Suprapubic skin (tissue), 4 donors: Measurements from ENCODE around the gene HDAC1. TPM values are rescaled to one million over a fixed set of nuclear protein-coding genes. Genes with fewer than 3 reads are reported as not detected.

ENCODE experiments used
- DNase-seq, 2 donors: peaks; one replicate each; pipeline ENCODE4 v3.0.0-alpha.2; 2019; ENCODE audit warnings: low spot score in 2 of 2
- H3K27ac ChIP-seq: fragments of 200-600 bp; sonication (generic); one replicate; pipeline ENCODE4 v1.5.1; 2019
- H3K27me3 ChIP-seq: fragments of 200-600 bp; sonication (generic); one replicate; pipeline ENCODE4 v1.5.1; 2019
- H3K36me3 ChIP-seq: fragments of 200-600 bp; sonication (generic); one replicate; pipeline ENCODE4 v1.5.1; 2019
- H3K4me1 ChIP-seq: fragments of 200-600 bp; sonication (generic); one replicate; pipeline ENCODE4 v1.5.1; 2019
- H3K4me3 ChIP-seq: fragments of 200-600 bp; sonication (generic); one replicate; pipeline ENCODE4 v1.5.1; 2019; ENCODE audit warnings: mild to moderate bottlenecking
- H3K9me3 ChIP-seq: fragments of 200-600 bp; sonication (generic); one replicate; pipeline ENCODE4 v1.5.1; 2019
- EP300 ChIP-seq: sonication (generic); formaldehyde crosslinking; IDR thresholded peaks from one replicate; pipeline ENCODE4 v1.6.1; 2017; ENCODE audit warnings: antibody characterized with exemption
- POLR2A ChIP-seq, 2 donors: fragments of 450-650 bp; IDR thresholded peaks; one replicate each; pipeline ENCODE4 v1.6.1; 2017; ENCODE audit warnings: antibody characterized with exemption in 2 of 2, mild to moderate bottlenecking in 2 of 2, moderate library complexity in 2 of 2
- POLR2AphosphoS5 ChIP-seq, 3 donors: sonication (generic); formaldehyde crosslinking; IDR thresholded peaks; one replicate each; pipeline ENCODE4 v1.6.1; 2017; ENCODE audit warnings: antibody characterized with exemption in 3 of 3
- WGBS: methylation state at CpG from one replicate; pipeline ENCODE4 v1.1.5; 2018; 5-methylcytosine and 5-hydroxymethylcytosine counted together
- total RNA-seq, 4 donors: library from RNA; depleted of rRNA; stranded (reverse); fragments of >200 nt; gene quantifications; one replicate each; pipeline ENCODE4 v1.1.0, GENCODE V29; 2016
- TF ChIP-seq, protein P1 (sequence below), 2 donors: fragments of 200-600 bp in 1 of 2; fragments of 450-650 bp in 1 of 2; sonication (generic) in 1 of 2; IDR thresholded peaks; one replicate each; pipeline ENCODE4 v1.5.1; 2016 to 2019; ENCODE audit warnings: antibody characterized with exemption in 2 of 2, mild to moderate bottlenecking in 1 of 2, moderate library complexity in 1 of 2

The HDAC1 gene
- total RNA-seq, 4 donors from 2014 or later = 34.4 to 52.9 (median 40.2) TPM

DNA sequence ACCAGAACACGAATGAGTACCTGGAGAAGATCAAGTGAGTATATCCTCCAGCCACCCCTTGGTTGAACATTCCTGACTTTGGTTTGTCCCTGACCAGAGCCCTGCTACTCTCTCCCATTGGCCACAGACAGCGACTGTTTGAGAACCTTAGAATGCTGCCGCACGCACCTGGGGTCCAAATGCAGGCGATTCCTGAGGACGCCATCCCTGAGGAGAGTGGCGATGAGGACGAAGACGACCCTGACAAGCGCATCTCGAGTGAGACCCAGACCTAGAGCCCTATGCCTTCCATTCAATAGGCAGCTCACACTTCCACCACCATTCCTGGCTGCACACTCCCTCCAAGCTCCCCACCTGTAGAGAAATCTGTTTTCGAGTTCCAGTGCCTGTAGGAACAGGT, 39.7 kb downstream of the HDAC1 start:
- peaks cover 59% of the 10 kb centered on the region for H3K36me3 ChIP-seq
- TF ChIP-seq, protein P1, sequence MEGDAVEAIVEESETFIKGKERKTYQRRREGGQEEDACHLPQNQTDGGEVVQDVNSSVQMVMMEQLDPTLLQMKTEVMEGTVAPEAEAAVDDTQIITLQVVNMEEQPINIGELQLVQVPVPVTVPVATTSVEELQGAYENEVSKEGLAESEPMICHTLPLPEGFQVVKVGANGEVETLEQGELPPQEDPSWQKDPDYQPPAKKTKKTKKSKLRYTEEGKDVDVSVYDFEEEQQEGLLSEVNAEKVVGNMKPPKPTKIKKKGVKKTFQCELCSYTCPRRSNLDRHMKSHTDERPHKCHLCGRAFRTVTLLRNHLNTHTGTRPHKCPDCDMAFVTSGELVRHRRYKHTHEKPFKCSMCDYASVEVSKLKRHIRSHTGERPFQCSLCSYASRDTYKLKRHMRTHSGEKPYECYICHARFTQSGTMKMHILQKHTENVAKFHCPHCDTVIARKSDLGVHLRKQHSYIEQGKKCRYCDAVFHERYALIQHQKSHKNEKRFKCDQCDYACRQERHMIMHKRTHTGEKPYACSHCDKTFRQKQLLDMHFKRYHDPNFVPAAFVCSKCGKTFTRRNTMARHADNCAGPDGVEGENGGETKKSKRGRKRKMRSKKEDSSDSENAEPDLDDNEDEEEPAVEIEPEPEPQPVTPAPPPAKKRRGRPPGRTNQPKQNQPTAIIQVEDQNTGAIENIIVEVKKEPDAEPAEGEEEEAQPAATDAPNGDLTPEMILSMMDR (IDR thresholded peaks at IDR 0.05) = no peak
- TF ChIP-seq POLR2AphosphoS5 (IDR thresholded peaks at IDR 0.05) (no peak), EP300 (no peak), POLR2A (IDR thresholded peaks at IDR 0.05) (no peak)
- peak overlapping the region; percentile 60 for H3K27ac ChIP-seq
- no peak overlapping the region for H3K4me3 ChIP-seq
- H3K4me1 ChIP-seq = peaks cover 51% of the 10 kb centered on the region
- DNase-seq = no peak
- H3K9me3 ChIP-seq = no peaks in the 10 kb centered on the region
- no peaks in the 10 kb centered on the region for H3K27me3 ChIP-seq
- WGBS = 90% methylated on average over 12 of the region's 12 CpGs

DNA sequence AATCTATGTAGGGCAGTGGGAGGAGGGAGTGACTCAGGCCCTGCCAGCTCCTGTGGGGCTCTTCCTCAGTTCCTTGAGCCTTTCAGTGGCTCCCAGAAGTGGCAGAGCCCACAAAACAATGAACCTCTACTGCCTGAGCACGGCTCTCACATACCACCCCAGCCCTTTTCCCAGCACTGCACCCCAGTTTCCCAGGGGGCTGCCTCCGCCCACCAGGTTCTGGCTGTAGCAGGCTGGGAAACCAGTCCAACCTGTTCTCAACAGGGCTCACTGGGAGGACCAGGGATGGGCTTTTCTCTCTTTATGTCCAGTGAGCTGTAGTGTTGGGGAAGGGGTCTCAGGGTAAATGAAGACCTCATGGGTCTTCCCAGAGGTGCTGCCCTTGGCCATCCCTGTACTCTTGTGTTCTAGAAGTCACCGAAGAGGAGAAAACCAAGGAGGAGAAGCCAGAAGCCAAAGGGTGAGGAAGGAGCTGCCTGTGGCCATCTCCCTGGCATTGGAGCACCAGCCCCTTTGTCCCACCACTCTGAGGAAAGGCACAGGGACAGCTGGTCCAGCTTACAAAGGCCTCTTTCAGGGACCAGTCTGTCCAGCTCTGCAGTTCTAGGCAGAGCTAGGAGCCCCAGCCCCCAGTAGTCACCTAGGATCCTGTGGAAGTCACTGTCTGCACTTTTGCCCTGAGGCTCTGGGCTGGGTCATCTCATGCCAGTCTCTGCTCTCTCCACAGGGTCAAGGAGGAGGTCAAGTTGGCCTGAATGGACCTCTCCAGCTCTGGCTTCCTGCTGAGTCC, 40.6 kb downstream of the HDAC1 start:
- no peak overlapping the region for H3K4me3 ChIP-seq
- peak overlapping the region; percentile 60 for H3K27ac ChIP-seq

DNA sequence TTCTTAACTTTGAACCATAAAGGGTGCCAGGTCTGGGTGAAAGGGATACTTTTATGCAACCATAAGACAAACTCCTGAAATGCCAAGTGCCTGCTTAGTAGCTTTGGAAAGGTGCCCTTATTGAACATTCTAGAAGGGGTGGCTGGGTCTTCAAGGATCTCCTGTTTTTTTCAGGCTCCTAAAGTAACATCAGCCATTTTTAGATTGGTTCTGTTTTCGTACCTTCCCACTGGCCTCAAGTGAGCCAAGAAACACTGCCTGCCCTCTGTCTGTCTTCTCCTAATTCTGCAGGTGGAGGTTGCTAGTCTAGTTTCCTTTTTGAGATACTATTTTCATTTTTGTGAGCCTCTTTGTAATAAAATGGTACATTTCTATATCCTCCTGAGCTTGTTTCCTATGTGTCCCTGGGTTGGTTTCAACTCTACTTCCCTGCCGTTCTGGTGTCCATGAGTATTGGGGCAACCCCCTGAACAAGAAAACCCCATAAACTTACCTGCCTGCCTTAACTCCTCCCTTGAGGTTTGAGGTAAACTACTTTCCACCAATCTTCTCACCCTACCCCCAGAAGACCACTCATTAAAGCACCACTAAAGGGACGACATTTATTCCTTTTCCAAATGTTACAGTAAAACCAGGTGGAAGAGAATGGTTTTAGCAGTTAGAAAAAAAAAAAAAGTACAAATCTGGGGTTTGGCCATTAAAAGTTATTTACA, 41.5 kb downstream of the HDAC1 start:
- no peaks in the 10 kb centered on the region for H3K9me3 ChIP-seq
- WGBS = 75% methylated on average over 3 of the region's 3 CpGs
- peaks cover 43% of the 10 kb centered on the region for H3K36me3 ChIP-seq
- no peak overlapping the region for H3K4me3 ChIP-seq
- peak overlapping the region; percentile 60 for H3K27ac ChIP-seq
- peaks cover 70% of the 10 kb centered on the region for H3K4me1 ChIP-seq
- TF ChIP-seq POLR2A (IDR thresholded peaks at IDR 0.05) = no peak
- TF ChIP-seq, protein P1 (IDR thresholded peaks at IDR 0.05) = no peak
- DNase-seq = no peak
- H3K27me3 ChIP-seq = no peaks in the 10 kb centered on the region

More for the DNA sequence above, 40.6 kb downstream of the HDAC1 start:
- Histone ChIP-seq H3K9me3 (no peaks in the 10 kb centered on the region), H3K27me3 (no peaks in the 10 kb centered on the region), H3K4me1 (peaks cover 61% of the 10 kb centered on the region), H3K36me3 (peaks cover 51% of the 10 kb centered on the region)
- no peak for TF ChIP-seq POLR2A (IDR thresholded peaks at IDR 0.05)
- TF ChIP-seq POLR2AphosphoS5 (IDR thresholded peaks at IDR 0.05) = no peak
- TF ChIP-seq, protein P1 (IDR thresholded peaks at IDR 0.05) = no peak
- TF ChIP-seq EP300 = no peak
- 75% methylated on average over 3 of the region's 3 CpGs for WGBS
- no peak for DNase-seq

DNA sequence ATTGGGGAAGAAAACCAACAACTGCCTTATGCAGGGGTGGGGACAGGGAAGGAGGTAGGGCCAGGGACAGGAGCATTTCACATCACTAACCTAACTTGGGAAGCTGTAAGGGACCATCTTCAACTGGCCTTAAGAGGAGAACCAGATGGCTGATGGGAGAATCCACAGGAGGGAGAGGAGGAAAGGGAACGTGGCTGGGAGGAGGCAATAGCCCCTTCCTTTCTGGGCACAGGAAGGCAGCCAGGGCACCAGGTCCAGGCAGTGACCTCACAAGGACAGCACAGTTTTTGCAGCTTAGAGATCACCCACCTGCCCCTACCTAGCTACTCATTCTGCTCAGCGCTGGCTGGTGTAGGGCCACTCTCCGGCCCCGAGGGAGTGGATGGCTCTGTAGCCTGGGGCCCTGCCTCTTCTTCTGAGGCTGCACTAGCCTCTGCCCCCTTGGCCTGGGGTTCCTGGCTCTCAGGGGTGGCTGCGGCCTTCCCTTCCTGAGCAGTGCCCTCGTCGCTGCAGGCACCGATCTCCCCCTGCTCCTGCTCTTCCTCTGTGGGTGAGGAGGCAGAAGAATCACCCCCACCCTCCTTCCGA, 42.5 kb downstream of the HDAC1 start:
- no peaks in the 10 kb centered on the region for H3K9me3 ChIP-seq
- H3K36me3 ChIP-seq = peaks cover 35% of the 10 kb centered on the region
- no peaks in the 10 kb centered on the region for H3K27me3 ChIP-seq
- peak overlapping the region; percentile 86 for H3K4me3 ChIP-seq
- H3K27ac ChIP-seq = peak overlapping the region; percentile 81
- WGBS = 66% methylated on average over 8 of the region's 9 CpGs
- peaks cover 76% of the 10 kb centered on the region for H3K4me1 ChIP-seq
- TF ChIP-seq EP300 (no peak), POLR2AphosphoS5 (IDR thresholded peaks at IDR 0.05) (no peak), POLR2A (IDR thresholded peaks at IDR 0.05) (no peak)
- TF ChIP-seq, protein P1 (IDR thresholded peaks at IDR 0.05) = no peak
- DNase-seq = no peak
